ENCODE results near the gene ITGA7.

The ITGA7 gene

GRCh38 chr12:55703288-55703687, 4.4 kb downstream of the ITGA7 start:
- Histone ChIP-seq H3K4me3 (ENCODE audit: low read length) (no peak overlapping the region), H3K27ac (ENCODE audit: low read depth, low read length) (no peak overlapping the region), H3K4me1 (ENCODE audit: control insufficient read depth, low read length) (peaks cover 15% of the 10 kb centered on the region), H3K79me2 (ENCODE audit: control insufficient read depth, low read length) (no peaks in the 10 kb centered on the region), H3F3A (ENCODE audit: control insufficient read depth, insufficient read depth) (no peaks in the 10 kb centered on the region), H3K27me3 (ENCODE audit: control insufficient read depth, low read length) (peaks cover 13% of the 10 kb centered on the region), H3K36me3 (ENCODE audit: control insufficient read depth, low read length) (no peaks in the 10 kb centered on the region), H3K4me2 (ENCODE audit: low read length) (no peak overlapping the region), H3K9me2 (replicated peaks; ENCODE audit: control insufficient read depth, low read length) (no peaks in the 10 kb centered on the region), H4K20me1 (ENCODE audit: control insufficient read depth, insufficient read depth, low read depth, low read length) (no peaks in the 10 kb centered on the region), H3K9me3 (ENCODE audit: control insufficient read depth, insufficient read depth, low read length) (no peaks in the 10 kb centered on the region)
- TF ChIP-seq EZH2phosphoT487 (IDR thresholded peaks at IDR 0.05; ENCODE audit: borderline replicate concordance, low read length) (no peak), CTCF (IDR thresholded peaks at IDR 0.05; ENCODE audit: low read depth, low read length, poor library complexity, severe bottlenecking) (no peak)

- peaks cover 10% of the 10 kb centered on the region for H3K4me1 ChIP-seq (ENCODE audit: control insufficient read depth, low read length)
- no peaks in the 10 kb centered on the region for H3K79me2 ChIP-seq (ENCODE audit: control insufficient read depth, low read length)
These were observed 4.8 kb downstream of the ITGA7 start for GRCh38 chr12:55702861-55703260.

GRCh38 chr12:55700255-55701018, 7.3 kb downstream of the ITGA7 start:
- H3K27me3 ChIP-seq (ENCODE audit: control insufficient read depth, low read length) = peaks cover 11% of the 10 kb centered on the region; the same call in 1 of the 2 replicates
- H3K36me3 ChIP-seq (ENCODE audit: control insufficient read depth, low read length) = no peaks in the 10 kb centered on the region
- no peaks in the 10 kb centered on the region for H3K79me2 ChIP-seq (ENCODE audit: control insufficient read depth, low read length)
- no peak for TF ChIP-seq EZH2phosphoT487 (IDR thresholded peaks at IDR 0.05; ENCODE audit: borderline replicate concordance, low read length)
- no peak for TF ChIP-seq CTCF (IDR thresholded peaks at IDR 0.05; ENCODE audit: low read depth, low read length, poor library complexity, severe bottlenecking)
- H3K4me1 ChIP-seq (ENCODE audit: control insufficient read depth, low read length) = no peaks in the 10 kb centered on the region; the same call in 1 of the 2 replicates
- no peaks in the 10 kb centered on the region for H3K9me2 ChIP-seq (replicated peaks; ENCODE audit: control insufficient read depth, low read length)
- no peak overlapping the region for H3K27ac ChIP-seq (ENCODE audit: low read depth, low read length)
- H4K20me1 ChIP-seq (ENCODE audit: control insufficient read depth, insufficient read depth, low read depth, low read length) = no peaks in the 10 kb centered on the region
- no peak overlapping the region for H3K4me3 ChIP-seq (ENCODE audit: low read length)
- H3K9me3 ChIP-seq (ENCODE audit: control insufficient read depth, insufficient read depth, low read length) = no peaks in the 10 kb centered on the region
- H3F3A ChIP-seq (ENCODE audit: control insufficient read depth, insufficient read depth) = no peaks in the 10 kb centered on the region
- H3K4me2 ChIP-seq (ENCODE audit: low read length) = no peak overlapping the region

More at GRCh38 chr12:55702861-55703260, 4.8 kb downstream of the ITGA7 start:
- H3K4me2 ChIP-seq (ENCODE audit: low read length) = no peak overlapping the region
- H3K36me3 ChIP-seq (ENCODE audit: control insufficient read depth, low read length) = no peaks in the 10 kb centered on the region
- H3K27ac ChIP-seq (ENCODE audit: low read depth, low read length) = no peak overlapping the region
- no peaks in the 10 kb centered on the region for H3K9me2 ChIP-seq (replicated peaks; ENCODE audit: control insufficient read depth, low read length)
- no peaks in the 10 kb centered on the region for H3K9me3 ChIP-seq (ENCODE audit: control insufficient read depth, insufficient read depth, low read length)
- H3K4me3 ChIP-seq (ENCODE audit: low read length) = no peak overlapping the region
- H3F3A ChIP-seq (ENCODE audit: control insufficient read depth, insufficient read depth) = no peaks in the 10 kb centered on the region
- TF ChIP-seq EZH2phosphoT487 (IDR thresholded peaks at IDR 0.05; ENCODE audit: borderline replicate concordance, low read length) = no peak
- no peak for TF ChIP-seq CTCF (IDR thresholded peaks at IDR 0.05; ENCODE audit: low read depth, low read length, poor library complexity, severe bottlenecking)
- H4K20me1 ChIP-seq (ENCODE audit: control insufficient read depth, insufficient read depth, low read depth, low read length) = no peaks in the 10 kb centered on the region
- H3K27me3 ChIP-seq (ENCODE audit: control insufficient read depth, low read length) = peaks cover 10% of the 10 kb centered on the region
